Measurements from ENCODE around the gene RITA1.

RITA1 gene

DNA sequence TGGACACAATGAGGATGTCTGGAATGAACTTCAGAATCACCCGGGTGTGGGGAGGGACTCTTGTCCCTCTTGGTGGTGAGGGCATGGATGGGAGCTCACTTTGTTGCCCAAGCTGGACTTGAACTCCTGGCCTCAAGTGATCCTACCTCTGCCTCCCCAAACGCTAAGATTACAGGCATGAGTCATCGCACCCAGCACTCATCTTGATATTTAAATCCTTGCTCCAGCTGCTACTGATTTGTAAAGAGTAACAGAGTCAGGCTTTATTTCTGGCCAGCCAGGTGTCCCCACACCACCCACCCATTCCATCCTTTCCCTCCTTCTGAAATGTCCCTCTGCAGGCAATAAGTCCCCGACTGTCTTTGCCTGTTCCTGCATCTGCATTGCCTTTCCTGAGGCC is 5.2 kb upstream of the RITA1 start:
- no peak for DNase-seq

DNA sequence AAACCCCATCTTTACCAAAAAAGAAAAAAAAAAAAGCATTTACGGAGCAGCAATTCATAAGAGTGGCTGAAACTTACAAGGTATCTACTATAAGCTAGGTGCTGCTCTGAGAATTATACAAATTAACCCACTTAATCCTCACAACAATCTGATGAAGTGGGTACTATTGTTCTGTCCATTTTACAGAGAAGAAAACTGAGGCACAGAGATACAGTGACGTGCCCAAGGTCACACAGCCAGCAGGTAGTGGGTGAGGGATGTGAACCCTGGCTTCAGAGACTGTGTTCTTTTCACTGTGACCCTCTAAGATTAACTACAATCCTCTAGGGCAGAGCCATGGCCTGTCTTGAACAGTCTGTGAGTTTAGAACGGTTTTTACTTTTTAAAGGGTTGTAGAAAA is 3.5 kb upstream of the RITA1 start:
- DNase-seq: no peak

DNA sequence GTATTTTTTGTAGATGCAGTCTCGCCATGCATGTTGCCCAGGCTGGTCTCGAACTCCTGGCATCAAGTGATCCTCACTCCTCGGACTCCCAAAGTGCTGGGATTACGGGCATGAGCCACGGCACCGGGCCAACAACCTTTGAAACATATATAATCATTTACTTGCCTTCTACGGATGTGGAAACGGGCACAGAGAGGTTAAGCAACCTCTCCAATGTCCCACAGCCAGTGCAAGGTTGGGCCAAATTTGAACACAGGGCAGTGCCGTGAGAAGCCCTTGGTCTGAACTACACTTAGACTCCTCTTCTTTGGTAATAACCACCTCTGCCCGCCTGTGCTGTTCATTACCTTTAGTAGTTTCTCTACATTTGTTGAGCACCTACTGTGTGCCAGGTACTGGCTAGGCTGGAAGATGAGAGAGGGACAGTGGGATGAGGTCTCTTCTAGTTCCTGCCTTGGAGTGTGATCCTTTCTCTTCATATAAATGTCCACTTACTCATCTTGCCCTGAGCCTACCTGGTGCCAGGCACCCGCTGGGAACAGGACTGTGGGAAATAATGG is 2.4 kb upstream of the RITA1 start:
- DNase-seq: no peak

DNA sequence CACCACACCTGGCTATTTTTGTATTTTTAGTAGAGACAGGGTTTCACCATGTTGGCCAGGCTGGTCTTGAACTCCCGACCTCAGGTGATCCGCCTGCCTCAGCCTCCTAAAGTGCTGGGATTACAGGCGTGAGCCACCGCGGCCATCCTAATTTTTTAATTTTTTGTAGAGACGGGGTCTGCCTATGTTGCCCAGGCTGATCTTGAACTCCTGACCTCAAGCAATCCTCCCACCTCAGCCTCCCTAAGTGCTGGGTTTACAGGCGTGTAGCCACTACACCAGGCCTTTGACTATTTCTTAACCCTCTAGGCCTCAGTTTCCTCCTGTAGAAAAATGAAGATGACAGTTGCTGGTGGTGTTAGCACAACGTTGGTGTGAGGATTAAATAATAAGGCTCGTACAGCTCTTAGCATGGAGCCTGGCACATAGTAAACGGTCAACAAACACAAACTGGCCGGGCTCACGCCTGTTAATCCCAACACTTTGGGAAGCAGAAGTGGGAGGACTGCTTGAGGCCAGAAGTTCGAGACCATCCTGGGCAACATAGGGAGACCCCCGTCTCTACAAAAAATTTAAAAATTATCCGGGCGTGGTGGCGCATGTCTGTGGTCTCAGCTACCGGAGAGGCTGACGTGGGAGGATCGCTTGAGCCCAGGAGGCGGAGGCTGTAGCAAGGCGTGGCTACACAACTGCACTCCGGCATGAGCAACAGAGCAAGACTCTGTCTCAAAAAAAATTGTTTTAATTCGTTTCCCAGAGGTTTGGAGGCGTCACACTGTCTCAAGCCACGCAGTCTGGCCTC is 1.2 kb upstream of the RITA1 start:
- no peak for DNase-seq

DNA sequence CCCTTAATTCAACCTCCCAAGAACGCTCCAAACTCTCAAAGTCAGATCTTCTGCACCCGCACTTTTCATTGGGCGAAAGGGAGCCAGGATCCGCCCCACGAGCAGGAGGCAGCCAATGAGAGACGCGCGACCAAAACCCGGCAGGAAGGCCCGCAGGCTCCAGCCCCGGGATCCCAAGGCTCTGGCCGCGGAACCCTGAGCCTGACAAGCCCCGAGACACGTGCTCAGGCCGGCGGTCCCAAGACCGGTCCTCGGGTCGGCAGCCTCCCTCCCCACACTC is 681 bp upstream of the RITA1 start:
- DNase-seq: peak; percentile 90

DNA sequence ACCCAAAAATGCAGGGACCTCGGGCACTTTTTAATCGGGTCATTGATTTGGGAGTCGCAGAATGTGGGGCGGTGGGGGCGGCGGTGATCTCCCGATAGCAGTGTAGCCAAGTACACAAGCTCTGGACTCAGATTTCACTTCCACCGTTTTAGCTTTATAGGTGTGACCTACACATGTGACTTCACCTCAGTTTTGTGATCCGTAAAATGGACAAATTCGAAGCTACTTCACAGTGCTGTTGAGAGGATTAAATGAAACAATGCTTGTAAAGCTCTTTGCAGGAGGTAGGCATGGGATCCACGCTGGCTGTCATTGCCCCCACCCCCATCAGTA is 478 bp downstream of the RITA1 start:
- DNase-seq: no peak

DNA sequence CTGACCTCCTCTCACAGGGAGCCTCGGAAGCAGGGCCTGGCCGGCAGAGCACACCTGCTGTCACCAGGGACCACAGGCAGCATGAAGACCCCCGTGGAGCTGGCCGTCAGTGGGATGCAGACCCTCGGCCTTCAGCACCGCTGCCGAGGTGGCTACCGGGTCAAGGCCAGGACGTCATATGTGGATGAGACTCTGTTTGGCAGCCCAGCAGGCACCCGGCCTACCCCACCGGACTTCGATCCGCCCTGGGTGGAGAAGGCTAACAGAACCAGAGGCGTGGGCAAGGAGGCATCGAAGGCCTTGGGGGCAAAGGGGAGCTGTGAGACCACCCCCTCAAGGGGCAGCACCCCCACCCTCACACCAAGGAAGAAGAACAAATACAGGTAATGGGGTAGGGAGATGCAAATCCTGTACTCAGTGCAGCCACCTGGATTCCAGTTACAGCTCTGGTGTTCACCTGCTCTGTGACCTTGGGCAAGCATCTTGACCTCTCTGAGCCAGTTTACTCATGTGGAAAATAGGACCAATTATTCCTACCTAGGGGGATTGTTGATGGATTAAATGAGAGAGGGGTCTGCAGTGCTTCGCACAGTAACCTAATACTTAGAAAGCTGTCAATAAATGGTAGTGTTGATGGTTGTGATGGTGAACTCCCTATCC is 1.3 kb downstream of the RITA1 start:
- no peak for DNase-seq

DNA sequence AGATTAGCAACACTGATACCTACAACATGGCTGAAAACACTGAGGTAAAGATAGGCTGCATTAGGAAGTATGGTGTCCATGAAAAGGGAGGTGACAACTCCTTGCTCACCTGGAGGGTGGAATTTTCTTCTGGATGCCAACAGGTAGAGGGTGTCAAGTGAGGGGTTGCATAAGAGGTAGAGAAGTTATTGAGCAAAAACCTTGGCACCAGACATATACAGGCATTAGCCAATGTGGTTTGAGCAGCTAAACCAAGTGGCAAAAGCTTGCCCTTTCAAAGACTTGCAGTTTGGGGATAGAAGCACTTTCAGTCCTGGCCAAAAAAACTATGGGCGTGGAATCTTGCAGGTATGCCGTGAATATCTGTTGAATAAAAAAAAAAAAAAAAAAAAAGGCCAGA is 3.8 kb downstream of the RITA1 start:
- no peak for DNase-seq

DNA sequence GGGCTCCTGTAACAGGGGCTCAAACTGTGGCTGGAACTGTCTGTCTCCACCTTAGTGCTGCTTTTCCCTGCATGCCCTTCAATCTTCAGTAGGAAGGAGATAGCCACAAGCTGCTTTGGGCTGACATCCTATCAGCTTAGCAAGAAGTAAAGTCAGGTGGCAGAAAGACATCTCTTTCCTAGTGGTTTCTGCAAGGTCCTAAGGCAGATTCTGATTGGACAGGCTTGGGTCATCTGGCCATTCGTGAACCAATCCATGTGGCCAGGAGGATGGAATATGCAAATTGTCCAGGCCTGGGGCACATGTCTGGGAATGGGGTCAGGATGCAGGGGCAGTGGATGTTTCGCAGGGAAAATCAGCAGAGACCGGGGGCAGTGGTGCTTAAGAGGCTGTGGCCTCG is 5.2 kb downstream of the RITA1 start:
- DNase-seq: no peak

DNA sequence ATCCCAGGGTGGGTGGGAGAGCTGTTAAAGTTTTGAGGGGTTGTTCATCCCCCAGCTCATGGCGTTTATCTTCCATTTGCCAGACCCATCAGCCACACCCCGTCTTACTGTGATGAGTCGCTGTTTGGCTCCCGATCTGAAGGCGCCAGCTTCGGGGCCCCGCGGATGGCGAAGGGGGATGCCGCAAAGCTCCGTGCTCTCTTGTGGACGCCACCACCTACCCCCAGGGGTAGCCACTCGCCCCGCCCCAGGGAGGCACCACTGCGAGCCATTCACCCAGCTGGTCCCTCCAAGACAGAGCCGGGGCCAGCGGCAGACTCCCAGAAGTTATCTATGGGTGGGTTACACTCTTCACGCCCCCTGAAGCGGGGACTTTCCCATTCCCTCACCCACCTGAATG is 5.7 kb downstream of the RITA1 start:
- DNase-seq: no peak

DNA sequence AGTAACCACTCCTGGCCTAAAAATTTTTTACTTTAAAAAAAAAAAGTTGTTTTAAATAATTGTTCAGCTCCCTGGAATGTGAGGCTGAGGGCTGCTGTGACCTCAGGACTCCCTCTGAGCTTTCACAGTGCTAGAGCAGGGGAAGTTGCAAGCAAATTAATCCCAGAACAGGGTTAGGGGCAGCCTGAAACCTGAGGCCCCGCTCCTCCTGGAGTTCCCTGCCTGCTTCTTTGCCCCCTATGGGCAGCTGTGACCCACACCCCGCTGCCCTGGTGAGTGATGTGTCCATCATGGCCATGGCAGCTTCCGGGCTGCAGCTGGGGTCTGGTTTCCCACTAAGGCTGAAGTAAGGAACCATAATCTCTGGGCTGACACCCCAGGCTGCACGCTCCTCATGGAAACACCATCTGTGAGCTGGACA is 9.5 kb downstream of the RITA1 start:
- no peak for DNase-seq

DNA sequence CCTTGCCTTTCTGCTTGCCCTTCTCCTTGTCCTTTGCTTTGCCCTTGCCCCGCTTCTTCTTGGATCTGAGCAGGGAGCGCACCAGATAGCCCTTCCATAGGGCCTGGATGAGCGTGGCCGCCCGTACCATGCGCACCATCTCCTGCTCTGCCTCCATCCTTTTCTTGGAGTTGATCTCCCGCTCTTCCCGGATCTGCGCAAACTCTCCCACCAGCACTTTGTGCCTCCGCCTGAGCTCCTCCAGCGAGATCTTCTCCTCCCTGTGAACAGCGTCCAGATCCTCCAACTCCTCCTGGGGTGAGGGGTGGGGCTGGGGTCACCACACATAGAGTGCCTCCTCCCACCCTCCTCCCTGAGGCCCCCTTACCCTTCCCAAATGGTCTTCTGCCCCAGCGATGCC is 10.1 kb downstream of the RITA1 start:
- DNase-seq: no peak

DNA sequence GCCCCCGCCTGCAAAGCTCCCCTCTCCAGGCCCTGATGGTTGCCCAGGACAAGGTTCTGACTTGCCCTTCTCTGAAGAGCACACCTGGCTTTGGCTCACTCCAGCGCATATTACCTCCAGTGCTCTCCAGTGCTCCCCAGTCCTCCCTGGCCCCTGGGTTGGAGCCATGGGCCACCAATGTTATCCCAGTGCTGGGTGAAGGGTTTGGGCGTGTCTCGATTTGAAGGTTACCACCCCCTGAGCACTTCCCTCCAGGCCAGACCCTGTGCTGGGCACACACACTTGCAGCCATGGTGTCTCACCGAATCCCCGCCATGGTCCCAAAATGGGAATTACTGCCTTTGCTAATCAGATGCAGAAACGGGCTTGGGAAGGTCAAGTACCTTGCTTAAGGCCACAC is 11.1 kb downstream of the RITA1 start:
- DNase-seq: no peak

DNA sequence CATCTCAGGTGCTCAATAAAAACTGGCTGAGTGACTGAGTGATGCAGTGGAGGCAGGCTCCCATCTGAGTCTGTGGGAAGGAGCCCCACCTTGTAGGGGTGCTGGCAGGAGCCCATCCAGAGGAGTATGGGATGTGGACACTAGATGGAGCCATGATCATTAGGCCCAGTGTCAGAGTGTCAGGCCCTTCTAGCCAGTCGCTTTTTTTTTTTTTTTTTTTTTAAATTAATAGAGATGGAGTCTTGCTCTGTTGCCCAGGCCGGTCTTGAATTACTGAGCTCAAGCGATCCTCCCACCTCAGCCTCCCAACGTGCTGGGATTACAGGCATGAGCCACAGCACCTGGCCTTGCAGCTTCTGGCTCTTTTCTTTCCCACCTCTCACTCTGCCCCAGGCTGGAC is 11.5 kb downstream of the RITA1 start:
- DNase-seq: peak; percentile 49

DNA sequence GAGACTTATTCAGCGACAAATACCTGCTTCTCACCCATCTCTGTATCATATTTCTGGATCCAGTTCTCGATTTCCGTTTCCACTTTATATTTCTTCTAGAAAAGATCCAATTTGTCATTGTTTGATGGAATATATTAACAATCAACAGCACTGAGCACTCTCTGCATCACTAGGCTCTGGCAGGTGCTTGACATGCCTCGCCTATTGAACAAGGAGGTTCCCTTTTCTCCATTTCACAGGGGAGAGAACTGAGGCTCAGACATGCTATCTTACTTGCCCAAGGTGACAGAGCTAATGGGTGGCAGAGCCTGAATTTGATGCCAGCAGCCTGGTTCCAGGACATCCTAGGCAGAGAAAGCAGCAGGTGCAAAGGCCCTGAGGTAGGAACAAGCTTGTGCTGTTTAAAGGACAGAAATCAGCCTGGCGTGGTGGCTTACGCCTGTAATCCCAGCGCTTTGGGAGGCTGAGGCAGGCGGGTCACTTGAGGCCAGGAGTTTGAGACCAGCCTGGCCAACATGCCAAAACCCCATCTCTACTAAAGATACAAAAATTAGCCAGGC is 12.1 kb downstream of the RITA1 start:
- no peak for DNase-seq

DNA sequence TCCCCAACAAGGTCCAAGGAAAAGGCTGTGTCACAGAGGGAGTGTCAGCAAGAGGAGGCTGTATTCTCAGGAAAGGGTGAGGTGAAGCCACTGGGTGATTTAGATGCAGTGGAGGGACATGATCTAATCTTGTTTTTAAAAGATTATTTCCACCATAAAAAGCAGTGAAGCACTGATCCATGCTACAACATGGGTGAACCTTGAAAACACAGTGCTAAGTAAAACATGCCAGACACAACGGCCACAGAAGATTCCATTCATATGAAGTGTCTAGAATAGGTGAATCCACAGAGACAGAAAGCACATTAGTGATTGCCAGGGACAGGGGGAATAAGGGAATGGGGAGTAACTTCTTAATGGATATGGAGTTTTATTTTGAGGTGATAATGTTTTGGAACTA is 12.8 kb downstream of the RITA1 start:
- no peak for DNase-seq

DNA sequence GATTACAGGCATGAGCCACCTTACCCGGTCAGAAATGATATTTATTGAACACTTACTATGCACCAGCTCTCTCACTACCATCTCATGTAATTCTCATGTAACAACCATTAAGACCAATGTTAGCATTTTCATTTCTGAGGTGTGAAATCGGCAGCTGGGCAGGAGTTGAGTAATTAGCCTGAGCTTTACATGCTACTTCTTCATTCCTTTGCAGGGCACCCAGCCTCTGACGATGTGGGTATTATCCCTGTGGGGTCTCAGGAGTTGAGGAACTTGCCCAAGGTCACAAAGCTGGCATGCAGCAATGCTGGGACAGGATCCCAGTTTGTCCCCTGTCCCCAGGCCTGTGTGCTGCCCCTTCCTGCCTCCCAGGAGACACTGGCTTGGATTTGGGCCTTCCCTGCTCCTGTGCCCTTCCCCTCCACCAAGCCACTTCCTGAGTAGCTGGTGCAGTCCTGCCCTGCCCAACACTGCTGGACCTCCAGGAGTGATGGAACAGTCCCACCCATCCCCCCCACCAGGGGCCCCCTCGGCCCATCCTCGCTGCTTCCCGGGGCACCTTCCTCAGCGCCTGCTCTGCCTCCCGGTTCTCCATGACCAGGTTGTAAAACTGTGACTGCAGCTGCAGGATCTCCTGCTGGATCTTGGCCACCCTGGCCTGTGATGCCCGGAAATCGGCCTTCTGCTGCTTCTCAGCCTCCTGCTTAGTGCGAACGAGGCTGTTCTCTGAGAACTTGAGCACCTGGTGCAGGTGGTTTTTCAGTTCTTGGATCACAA is 14.7 kb downstream of the RITA1 start:
- DNase-seq: no peak

DNA sequence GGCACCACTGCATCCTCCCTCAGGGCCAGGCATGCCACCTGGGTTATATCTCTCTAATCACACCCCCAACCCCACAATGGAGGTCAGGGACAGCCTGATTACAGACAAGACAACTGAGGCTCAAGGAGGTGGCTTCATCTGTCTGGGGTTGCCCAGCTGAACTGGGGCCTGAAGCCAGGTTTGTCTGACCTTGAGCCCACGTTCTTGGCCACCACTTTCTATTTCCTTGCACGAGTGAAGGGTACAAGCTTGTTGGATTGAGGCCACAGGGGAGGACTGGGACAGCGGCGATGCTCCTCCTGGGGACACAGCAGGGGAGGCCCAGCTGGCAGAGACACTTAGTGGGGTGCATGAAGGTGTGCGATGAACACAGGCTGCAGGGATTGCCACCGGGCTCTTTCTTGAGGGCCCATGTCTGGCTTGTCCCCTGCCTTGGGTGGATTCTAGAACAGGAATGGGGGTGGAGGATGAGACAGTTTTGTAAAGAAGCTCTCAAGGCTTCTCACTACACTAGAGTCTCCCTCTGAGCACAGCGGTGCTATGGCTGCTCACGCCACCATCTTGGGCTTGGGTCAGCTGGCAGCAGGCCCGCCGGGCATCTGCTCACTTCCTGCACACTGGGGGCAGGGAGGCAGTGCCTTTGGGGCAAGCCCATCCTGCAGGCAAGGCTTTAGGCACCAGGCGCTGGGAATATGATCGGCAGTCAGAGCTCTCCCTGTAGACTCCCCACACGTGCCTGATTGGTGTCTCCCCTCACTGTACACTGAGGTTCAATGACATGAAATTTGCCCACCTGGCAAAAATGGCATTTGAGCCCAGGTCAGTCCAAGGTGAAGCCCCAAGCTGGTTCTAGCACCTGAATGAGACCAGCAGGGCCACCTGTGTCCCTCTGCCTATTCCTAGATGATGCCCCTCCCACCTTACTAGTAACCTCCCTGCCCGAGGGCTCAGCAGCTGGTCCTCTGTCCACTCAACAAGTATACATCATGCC is 16.0 kb downstream of the RITA1 start:
- no peak for DNase-seq

DNA sequence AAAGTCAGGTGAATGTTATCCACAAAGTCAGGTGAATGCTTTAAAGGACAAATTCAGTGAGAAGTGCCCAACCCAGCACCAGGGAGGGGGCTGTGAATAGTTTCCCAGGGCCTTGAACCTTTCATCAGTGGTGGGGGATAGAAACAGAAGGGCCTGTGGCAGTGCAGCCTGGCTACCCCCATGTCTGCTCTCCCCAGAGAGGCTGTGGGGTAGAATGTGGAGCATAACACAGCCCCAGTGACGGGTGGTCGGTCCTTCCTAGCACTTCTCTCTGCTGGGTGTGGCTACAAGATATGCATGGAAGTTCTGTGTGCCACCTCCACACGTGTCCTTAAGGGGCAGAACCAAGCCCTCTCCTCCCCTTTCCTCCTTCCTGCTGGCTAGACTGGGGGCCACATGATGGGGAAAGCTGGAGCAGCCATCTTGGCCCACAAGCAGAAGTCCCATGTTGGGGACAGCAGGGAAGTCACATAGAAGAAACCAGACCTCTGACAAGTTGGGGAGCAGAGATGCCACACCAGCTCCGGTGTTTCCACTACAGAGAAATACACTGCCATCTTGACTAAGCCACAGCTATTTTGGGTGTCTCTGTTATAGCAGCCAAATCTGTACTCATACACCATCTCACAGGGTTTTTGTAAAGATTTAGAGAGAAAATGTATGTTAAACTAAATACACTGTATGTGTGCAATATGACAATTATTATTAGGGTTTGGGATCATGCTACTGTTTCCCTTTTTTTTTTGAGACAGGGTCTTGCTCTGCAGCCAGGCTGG is 17.0 kb downstream of the RITA1 start:
- DNase-seq: no peak

DNA sequence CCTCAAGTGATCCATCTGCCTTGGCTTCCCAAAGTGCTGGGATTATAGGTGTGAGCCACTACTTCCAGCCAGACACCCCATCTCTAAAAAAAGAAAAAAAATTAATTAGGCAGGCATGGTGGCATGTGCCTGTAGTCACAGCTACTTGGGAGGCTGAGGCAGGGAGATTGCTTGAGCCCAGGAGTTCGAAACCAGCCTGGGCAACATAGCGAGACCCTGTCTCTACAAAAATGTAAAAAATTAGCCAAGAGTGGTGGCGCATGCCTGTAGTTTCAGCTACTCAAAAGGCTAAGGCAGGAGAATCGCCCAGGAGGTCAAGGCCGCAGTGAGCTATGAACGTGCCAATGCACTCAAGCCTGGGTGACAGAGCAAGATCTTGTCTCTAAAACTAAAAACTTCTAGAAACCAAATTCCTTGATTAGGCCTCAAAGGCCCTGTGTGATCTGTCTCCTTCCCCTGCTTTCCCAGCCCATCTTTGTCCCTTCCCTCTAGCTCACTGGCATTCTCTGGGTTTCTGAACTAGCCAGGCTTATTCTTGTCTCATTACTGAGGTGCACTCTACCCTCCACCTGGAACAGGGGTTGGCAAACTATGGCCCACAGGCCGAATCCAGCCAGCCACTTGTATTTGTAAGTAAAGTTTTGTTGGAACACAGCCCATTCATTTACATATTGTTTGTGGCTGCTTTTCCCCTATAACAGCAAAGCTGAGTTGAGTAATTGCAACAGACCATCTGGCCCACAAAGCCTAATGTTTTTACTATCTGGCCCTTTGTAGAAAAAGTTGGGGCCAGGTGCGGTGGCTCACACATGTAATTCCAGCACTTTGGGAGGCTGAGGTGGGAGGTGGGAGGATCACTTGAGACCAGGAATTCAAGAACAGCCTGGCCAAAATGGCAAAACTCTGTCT is 18.6 kb downstream of the RITA1 start:
- no peak for DNase-seq

DNA sequence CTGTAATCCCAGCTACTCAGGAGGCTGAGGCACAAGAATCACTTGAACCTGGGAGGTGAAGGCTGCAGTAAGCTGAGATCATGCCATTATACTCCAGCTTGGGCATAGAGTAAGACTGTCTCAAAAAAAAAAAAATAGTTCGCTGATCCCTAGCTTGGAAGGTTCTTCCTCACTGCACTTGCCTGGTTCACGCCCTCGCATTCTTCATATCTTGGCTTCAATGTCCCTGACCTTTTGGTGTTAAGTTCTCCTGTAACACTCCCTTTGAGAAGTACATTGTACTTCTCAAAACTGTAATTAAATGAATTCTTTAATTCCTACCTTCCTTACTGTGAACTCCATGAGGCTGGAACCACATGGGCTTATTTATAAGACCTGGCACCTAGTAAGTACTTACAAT is 19.3 kb downstream of the RITA1 start:
- DNase-seq: no peak

Measured in activated naive CD4-positive, alpha-beta T cell treated with Interleukin-2 at 50 U/mL for 16 hours (primary cell).